HG03139 (cell line): ENCODE results near the gene KCNQ5.
"Not testable (repeated sequence)": the region's sequence is repeated elsewhere in the genome, so short reads cannot be mapped to it uniquely, and the experiment has no call there.

Experiments used
- ATAC-seq: cut with Tn5 transposase; IDR thresholded peaks from one replicate; pipeline ENCODE4 v1.9.1; 2021; ENCODE audit not compliant: unreplicated experiment

Gene KCNQ5

DNA sequence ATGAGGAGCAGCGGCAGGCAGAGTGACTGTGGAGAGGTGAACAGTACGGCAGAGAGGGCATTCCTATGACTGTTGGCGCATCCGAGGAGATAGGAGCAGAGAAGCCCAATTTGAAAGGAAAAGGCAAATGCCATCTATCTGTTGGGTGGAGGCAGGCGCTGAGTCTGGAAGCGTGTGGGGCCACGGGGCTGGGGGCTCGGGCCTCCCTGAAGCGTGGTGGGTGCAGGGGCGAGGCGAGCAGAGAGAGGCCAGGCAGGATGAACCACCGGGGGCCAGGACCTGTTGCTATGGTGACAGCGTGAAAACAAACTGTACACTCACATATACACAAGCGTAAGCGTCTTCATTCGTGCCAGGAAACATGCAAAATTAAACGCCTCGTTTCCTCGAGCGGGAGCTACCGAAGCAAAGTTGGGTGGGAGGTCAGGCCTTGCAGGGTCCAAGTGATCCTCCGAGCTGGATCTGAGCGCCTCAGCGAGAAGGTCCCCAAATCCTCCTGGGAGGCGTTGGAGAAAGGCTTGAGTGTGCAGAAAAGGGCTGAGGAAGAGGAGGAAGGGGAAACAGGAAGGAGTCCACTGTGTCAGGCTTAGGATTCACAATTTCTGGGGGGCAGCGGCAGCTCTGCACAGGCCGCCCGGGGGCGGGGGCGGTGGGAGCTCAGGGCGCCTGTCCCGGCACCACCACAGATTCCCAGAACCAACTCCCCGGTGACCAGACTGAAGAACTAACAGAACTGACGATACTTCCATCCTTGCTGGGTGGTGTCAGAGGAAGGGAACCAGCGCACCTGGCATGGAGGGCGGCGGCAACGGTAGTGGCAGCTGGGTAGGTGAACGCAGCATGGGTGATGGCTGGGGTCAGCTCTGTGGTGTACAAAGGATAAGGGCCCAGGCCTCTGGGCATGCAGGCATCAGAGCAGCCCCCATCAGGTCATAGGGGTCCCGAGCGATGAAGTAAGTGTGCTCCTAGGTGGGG is 535.2 kb downstream of the KCNQ5 start:
- no peak for ATAC-seq

DNA sequence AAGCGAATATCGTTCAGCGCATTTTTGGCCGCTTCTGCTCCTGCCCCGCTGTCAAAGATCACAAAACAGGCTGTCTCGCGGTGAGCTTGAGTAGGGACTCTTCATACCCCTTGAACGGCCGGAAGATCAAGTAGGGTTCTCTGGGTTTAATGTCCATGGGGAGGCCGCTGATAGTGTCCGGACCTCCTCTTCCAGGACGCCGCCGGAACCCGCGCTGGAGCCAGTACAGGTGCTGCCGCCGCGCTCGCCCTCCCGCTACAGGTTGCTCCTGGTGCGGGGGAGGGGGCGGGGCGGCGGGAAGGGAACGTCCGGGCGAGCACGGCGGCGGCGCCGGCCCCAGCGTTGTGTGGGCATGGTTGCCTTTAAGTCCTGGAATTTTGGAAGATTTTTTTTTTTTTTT is 536.0 kb downstream of the KCNQ5 start:
- no peak for ATAC-seq

- ATAC-seq = no peak
These were observed 547.2 kb downstream of the KCNQ5 start for GRCh38 chr6:73169111-73169510.

DNA sequence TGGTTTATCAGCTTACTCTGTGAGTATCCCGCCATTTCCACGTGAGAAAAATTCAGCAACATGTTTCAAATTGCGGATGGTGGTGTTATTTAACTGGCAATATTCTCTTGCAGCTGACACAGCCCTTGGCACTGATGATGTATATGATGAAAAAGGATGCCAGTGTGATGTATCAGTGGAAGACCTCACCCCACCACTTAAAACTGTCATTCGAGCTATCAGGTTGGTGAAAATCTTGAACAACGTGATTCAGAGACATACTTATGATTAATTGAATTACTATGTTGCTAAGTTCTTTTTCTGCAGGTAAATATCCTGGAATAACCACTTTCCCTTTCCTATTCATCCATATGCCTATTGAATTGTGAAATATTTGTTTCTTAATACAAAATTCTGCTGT is 547.8 kb downstream of the KCNQ5 start:
- ATAC-seq = no peak

DNA sequence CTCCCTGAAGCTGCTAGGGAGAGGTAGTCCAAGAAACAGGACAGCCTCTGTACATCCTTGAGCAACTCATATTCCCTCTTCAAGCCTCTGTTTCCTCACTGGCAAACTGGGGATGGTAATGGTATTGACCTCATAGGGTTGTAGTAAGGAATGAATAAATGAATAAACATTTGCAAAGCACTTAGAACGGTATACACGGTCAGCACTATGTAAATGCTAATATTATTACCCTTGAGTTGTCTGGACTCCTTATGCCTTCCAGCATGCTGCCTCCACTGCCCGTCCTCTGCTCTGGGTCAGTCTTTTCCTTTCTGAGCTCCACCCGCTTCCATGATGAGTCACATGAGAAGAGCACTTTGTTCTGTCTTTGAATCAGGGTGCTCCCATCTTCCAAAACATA is 552.8 kb downstream of the KCNQ5 start:
- no peak for ATAC-seq

DNA sequence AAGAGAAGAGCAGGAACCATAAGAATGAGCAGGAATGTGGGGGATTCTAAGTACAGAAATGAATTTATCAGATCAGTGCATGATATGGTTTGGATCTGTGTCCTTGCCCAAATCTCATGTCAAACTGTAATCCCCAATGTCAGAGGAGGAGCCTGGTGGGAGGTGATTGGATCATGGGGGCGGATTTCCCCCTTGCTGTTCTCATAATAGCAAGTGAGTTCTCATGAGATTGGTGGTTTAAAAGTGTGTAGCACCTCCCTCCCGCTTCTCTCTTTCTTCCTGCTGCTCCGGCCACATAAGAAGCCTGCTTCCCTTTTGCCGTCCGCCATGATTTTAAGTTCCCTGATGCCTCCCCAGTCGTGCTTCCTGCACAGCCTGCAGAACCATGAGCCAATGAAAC is 554.2 kb downstream of the KCNQ5 start:
- no peak for ATAC-seq

DNA sequence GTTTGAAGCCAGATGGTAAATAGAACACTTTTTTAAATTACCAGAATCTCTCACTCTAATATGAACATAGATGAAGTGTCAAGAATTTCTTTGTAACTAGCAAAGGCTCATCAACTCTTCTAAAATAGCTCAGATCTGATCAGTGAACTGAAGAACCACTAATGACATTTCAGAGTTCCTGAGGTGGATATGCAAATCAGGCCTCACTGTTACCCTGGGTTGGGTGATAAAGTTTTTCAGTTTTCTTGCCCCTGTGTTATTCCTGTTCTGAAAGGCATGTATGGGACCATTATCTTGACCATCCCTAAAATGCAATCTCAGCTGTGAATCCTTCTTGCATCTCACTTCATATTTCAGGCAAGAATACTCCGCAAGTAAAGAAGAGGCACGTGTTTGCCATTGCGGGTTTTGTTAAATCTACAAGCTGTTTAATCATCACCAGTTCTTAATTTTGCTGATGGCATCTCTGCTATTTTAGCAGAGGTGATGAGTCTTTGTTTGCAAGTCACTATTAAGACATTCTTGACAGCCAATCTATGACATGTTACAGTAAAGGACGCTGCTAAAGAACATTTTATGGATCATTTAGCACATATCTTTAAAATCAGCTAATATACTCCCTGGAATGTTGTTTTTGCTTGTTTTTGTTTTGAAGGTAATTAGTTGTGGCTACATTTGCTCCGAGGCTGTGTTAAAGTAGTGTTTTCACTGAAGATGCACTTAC is 555.5 kb downstream of the KCNQ5 start:
- ATAC-seq = peak; percentile 54

DNA sequence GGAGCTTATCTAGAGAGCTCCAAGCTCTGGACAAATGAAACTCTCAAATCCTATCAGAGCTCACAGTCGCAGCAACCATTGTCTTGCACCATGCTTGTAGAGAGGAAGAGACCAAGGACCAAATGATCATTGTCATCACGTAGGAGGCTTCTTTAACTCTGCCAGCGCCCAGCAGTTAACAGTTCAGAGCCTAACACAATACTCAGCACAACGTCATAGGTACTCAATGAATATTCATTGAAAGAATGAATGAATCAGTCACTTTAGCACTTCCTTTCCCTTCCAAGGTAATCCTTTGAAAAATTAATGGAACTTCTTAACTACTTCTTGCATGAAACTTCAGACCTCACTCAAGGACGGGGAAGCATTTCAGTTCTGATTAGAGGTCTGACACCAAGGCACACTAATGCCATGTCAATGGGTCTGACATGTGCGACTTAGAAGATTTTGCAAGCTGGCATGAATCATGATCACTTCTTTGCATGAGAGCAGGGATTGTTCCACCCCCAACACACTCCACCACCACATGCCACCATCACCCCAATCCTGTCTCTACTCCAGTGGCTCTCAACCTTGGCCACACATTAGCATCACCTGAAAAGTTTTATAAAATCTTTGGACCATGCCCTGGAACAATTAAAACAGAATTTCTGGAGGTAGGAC is 558.3 kb downstream of the KCNQ5 start:
- ATAC-seq = no peak

- ATAC-seq = peak; percentile 73
These were observed 559.1 kb downstream of the KCNQ5 start for GRCh38 chr6:73180763-73181619.

GRCh38 chr6:73182021-73182607 is 560.2 kb downstream of the KCNQ5 start:
- ATAC-seq = no peak

- ATAC-seq = not testable (repeated sequence)
These were observed 571.4 kb downstream of the KCNQ5 start for GRCh38 chr6:73193302-73193701.

DNA sequence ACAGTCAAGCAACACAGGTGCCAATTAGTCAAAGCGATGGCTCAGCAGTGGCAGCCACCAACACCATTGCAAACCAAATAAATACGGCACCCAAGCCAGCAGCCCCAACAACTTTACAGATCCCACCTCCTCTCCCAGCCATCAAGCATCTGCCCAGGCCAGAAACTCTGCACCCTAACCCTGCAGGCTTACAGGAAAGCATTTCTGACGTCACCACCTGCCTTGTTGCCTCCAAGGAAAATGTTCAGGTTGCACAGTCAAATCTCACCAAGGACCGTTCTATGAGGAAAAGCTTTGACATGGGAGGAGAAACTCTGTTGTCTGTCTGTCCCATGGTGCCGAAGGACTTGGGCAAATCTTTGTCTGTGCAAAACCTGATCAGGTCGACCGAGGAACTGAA is 572.9 kb downstream of the KCNQ5 start:
- no peak for ATAC-seq

- ATAC-seq = no peak
These were observed 578.4 kb downstream of the KCNQ5 start for GRCh38 chr6:73200247-73200646.

DNA sequence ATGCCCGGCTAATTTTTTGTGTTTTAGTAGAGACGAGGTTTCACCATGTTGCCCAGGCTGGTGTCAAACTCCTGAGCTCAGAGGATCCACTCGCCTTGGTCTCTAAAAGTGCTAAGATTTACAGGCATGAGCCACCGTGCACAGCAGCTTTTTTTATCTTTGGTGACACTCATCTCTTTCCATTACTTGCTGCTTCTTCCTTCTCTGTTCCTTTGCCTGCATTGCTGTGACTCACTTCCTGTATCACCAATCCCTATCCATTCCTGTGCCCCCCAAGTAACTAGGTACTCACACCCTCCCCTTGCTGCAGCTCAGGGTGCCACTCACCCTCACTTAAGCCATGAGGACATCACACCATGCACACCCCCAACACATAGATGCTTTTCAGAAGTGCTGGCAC is 578.9 kb downstream of the KCNQ5 start:
- no peak for ATAC-seq

DNA sequence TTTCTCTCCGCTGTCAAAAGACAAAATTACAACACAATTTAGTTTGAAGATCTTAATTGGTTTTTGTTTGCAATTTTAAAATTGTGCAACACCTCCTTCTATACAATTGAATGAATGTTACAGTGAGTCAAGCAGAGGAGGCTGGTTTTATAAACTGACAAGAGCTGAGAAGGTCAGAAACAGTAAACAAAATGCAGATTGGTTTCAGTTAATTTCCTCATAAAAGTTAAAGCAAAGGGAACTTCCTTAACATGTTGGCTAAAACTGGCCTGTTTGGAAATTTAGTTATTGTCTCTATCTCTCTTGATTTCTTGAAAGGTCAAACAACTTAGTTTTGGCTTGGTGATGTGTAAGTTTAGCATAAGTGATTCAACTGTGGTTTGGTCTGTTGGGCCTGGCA is 581.2 kb downstream of the KCNQ5 start:
- no peak for ATAC-seq

GRCh38 chr6:73204252-73204651 is 582.4 kb downstream of the KCNQ5 start:
- no peak for ATAC-seq

DNA sequence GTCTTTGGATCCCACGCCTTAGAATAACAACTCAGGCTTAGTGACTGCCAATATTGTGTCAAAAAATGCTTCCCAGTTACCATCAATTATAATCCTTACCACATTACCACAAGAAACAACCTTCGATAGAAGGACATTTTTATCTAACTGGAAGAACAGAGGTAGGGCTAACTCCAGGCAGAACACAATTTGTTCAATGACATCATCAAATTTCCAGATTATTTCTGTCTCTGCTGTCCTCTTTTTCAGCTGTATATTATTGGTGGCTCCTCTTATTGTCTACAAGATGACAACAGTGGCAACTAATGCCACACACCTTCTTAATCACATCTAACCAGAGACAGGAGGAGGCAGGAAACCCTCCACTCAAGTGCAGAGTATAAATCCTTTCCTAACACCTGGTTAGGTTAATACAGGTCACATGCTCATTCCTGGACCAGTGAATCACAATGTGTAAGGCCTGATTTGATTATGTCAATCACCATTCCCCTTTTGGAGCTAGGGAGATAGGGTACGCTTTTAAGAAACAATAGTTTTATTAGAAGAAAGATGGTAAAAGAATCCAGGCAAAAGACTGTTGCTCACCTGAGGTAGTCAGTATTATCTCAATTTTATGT is 585.5 kb downstream of the KCNQ5 start:
- no peak for ATAC-seq

DNA sequence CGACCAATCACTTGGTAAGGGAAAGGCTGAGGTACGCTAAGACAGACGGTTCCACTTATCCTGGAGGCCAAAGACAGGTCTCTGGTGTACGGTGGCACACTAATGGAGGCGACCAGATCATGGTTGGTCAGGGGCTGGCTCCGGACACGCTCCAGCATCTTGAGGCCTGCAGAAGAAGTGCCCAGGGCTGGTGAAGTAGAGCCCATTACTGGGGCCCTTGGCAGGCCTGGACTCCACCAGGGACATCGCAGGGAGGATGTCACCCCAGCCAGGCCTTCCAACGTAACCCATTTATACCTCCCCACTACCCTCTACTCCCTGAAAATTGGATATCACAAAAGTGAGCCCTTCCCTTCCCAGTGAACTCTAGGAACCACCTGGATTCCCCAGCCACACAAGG is 587.3 kb downstream of the KCNQ5 start:
- no peak for ATAC-seq

- no peak for ATAC-seq
These were observed 595.0 kb downstream of the KCNQ5 start for GRCh38 chr6:73216859-73217258.

GRCh38 chr6:73225396-73225795 is 603.5 kb downstream of the KCNQ5 start, which contains the start of gene KHDC1L:
KHDC1L (minus strand) TSS chr6:73225496; CDS start chr6:73225408, 88 bp downstream.
- no peak for ATAC-seq
